ENCODE measurements around the gene UBL4A. TPM values are rescaled to one million over a fixed set of nuclear protein-coding genes. Genes with fewer than 3 reads are reported as not detected.

The UBL4A gene
- total and polyA plus RNA-seq, 9 of the 15 experiments (the other 6 are each of a cell fraction or from before 2014, with no cell fraction given), result 15.2 to 140 (median 100) TPM

DNA sequence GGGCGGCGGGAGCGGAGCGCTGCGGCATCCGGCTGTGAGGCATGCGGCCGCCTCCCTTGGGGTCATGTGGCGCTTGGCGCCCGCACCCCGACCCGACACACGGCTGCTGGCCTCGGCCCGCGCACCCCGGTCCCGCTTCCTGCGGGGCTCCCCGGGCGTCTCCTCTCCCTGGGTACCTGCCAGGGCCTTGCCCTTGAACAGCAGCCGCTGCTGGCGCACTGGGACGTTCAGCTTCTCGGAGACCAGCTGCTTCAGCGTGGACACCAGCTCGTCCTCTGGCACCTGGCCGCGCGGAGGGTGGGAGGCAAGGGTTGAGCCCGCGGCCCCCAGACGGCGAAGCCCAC, 391 bp downstream of the UBL4A start:
- ChIA-PET POLR2A (interaction anchor here (0.7 to 2.1 kb wide), 4 partner anchors 9 to 88 kb away, joined by 3 to 10 read pairs (median 6); partner anchors contain the start of gene RPL10), CTCF (ENCODE audit: low intra/inter-chr PET ratio) (no interaction called here)
- no peaks in the 10 kb centered on the region for H3K9me1 ChIP-seq (ENCODE audit: control insufficient read depth, insufficient read depth, low read length)
- ATAC-seq (peak; percentile 1; the same call in 1 of the 3 replicates), FAIRE-seq (no peak), DNase-seq (ENCODE audit: extremely low read depth in 1 of 4, low spot score in 3 of 4) (peak in 2 of 4 experiments; percentile 27 to 35)
- no peaks in the 10 kb centered on the region for H3K27me3 ChIP-seq (ENCODE audit: control insufficient read depth in 2 of 2, insufficient read depth in 2 of 2, low read length in 2 of 2)
- intact Hi-C loops (cut with micrococcal nuclease) (loop anchor here (5.0 kb wide), 1 partner anchor 89 kb away; the partner anchor contains the start of gene RPL10), in situ Hi-C loops (cut with MboI) (no loop called here)
- H3K4me2 ChIP-seq (ENCODE audit: insufficient read depth, low read length), result peak overlapping the region; percentile 91
- H3K4me3 ChIP-seq, result peak overlapping the region; percentile 83
- peaks cover 44 to 87% of the 10 kb centered on the region in 2 experiments for H3K4me1 ChIP-seq (replicated peaks in 1 of 2; ENCODE audit: control insufficient read depth in 2 of 2, insufficient read depth in 2 of 2, low read length in 2 of 2)
- H3K9me3 ChIP-seq (replicated peaks; ENCODE audit: control insufficient read depth, insufficient read depth, low read depth, low read length), result no peaks in the 10 kb centered on the region
- peaks cover 50% of the 10 kb centered on the region for H3K36me3 ChIP-seq (ENCODE audit: control insufficient read depth, insufficient read depth, low read length)
- H3K27ac ChIP-seq (ENCODE audit: extremely low read depth, low read depth, low read length), result peak overlapping the region; percentile 87
- H3K79me2 ChIP-seq (ENCODE audit: control insufficient read depth, insufficient read depth, low read length), result peaks cover 67% of the 10 kb centered on the region
- 2% methylated on average over 17 of the region's 35 CpGs for WGBS (ENCODE audit: insufficient coverage, low coverage, missing lambda C conversion rate)
- H3K9ac ChIP-seq (ENCODE audit: insufficient read depth in 1 of 2, low read depth in 2 of 2, low read length in 2 of 2), result peak overlapping the region; percentile 84 to 97
- BruUV-seq (replicated peaks), result no TSS peak
- H4K20me1 ChIP-seq (replicated peaks; ENCODE audit: control insufficient read depth, insufficient read depth, low read length), result peaks cover 7% of the 10 kb centered on the region; the same call in 1 of the 2 replicates
- H2AFZ ChIP-seq (ENCODE audit: low read depth, low read length), result no peak overlapping the region
- TF ChIP-seq KDM4B (IDR thresholded peaks at IDR 0.05; ENCODE audit: borderline replicate concordance in 2 of 2, low read depth in 1 of 2), result no peak
- peak; percentile 55 for TF ChIP-seq FIP1L1 (IDR thresholded peaks at IDR 0.05; ENCODE audit: low read depth, low read length, poor library complexity, severe bottlenecking)
- no peak for TF ChIP-seq E2F3 (CRISPR knock-in tag; IDR thresholded peaks at IDR 0.05)
- TF ChIP-seq TRIM28 (IDR thresholded peaks at IDR 0.05), result no peak
- peak; percentile 45 for TF ChIP-seq RBBP5 (IDR thresholded peaks at IDR 0.05; ENCODE audit: borderline replicate concordance, insufficient read depth, low read length, poor library complexity, severe bottlenecking)
- peak; percentile 47; the same call in 1 of the 2 replicates for TF ChIP-seq KDM2B (CRISPR knock-in tag; IDR thresholded peaks at IDR 0.05)
- TF ChIP-seq SMAD4 (CRISPR knock-in tag; conservative IDR thresholded peaks at IDR 0.05), result peak; percentile 45; the same call in 1 of the 2 replicates
- TF ChIP-seq, protein P1, sequence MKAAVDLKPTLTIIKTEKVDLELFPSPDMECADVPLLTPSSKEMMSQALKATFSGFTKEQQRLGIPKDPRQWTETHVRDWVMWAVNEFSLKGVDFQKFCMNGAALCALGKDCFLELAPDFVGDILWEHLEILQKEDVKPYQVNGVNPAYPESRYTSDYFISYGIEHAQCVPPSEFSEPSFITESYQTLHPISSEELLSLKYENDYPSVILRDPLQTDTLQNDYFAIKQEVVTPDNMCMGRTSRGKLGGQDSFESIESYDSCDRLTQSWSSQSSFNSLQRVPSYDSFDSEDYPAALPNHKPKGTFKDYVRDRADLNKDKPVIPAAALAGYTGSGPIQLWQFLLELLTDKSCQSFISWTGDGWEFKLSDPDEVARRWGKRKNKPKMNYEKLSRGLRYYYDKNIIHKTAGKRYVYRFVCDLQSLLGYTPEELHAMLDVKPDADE (conservative IDR thresholded peaks at IDR 0.05; ENCODE audit: control insufficient read depth, low read depth, low read length), result 0 out of 2 replicates have a peak, but pooled peaks have one; percentile 19
- TF ChIP-seq, protein P2, sequence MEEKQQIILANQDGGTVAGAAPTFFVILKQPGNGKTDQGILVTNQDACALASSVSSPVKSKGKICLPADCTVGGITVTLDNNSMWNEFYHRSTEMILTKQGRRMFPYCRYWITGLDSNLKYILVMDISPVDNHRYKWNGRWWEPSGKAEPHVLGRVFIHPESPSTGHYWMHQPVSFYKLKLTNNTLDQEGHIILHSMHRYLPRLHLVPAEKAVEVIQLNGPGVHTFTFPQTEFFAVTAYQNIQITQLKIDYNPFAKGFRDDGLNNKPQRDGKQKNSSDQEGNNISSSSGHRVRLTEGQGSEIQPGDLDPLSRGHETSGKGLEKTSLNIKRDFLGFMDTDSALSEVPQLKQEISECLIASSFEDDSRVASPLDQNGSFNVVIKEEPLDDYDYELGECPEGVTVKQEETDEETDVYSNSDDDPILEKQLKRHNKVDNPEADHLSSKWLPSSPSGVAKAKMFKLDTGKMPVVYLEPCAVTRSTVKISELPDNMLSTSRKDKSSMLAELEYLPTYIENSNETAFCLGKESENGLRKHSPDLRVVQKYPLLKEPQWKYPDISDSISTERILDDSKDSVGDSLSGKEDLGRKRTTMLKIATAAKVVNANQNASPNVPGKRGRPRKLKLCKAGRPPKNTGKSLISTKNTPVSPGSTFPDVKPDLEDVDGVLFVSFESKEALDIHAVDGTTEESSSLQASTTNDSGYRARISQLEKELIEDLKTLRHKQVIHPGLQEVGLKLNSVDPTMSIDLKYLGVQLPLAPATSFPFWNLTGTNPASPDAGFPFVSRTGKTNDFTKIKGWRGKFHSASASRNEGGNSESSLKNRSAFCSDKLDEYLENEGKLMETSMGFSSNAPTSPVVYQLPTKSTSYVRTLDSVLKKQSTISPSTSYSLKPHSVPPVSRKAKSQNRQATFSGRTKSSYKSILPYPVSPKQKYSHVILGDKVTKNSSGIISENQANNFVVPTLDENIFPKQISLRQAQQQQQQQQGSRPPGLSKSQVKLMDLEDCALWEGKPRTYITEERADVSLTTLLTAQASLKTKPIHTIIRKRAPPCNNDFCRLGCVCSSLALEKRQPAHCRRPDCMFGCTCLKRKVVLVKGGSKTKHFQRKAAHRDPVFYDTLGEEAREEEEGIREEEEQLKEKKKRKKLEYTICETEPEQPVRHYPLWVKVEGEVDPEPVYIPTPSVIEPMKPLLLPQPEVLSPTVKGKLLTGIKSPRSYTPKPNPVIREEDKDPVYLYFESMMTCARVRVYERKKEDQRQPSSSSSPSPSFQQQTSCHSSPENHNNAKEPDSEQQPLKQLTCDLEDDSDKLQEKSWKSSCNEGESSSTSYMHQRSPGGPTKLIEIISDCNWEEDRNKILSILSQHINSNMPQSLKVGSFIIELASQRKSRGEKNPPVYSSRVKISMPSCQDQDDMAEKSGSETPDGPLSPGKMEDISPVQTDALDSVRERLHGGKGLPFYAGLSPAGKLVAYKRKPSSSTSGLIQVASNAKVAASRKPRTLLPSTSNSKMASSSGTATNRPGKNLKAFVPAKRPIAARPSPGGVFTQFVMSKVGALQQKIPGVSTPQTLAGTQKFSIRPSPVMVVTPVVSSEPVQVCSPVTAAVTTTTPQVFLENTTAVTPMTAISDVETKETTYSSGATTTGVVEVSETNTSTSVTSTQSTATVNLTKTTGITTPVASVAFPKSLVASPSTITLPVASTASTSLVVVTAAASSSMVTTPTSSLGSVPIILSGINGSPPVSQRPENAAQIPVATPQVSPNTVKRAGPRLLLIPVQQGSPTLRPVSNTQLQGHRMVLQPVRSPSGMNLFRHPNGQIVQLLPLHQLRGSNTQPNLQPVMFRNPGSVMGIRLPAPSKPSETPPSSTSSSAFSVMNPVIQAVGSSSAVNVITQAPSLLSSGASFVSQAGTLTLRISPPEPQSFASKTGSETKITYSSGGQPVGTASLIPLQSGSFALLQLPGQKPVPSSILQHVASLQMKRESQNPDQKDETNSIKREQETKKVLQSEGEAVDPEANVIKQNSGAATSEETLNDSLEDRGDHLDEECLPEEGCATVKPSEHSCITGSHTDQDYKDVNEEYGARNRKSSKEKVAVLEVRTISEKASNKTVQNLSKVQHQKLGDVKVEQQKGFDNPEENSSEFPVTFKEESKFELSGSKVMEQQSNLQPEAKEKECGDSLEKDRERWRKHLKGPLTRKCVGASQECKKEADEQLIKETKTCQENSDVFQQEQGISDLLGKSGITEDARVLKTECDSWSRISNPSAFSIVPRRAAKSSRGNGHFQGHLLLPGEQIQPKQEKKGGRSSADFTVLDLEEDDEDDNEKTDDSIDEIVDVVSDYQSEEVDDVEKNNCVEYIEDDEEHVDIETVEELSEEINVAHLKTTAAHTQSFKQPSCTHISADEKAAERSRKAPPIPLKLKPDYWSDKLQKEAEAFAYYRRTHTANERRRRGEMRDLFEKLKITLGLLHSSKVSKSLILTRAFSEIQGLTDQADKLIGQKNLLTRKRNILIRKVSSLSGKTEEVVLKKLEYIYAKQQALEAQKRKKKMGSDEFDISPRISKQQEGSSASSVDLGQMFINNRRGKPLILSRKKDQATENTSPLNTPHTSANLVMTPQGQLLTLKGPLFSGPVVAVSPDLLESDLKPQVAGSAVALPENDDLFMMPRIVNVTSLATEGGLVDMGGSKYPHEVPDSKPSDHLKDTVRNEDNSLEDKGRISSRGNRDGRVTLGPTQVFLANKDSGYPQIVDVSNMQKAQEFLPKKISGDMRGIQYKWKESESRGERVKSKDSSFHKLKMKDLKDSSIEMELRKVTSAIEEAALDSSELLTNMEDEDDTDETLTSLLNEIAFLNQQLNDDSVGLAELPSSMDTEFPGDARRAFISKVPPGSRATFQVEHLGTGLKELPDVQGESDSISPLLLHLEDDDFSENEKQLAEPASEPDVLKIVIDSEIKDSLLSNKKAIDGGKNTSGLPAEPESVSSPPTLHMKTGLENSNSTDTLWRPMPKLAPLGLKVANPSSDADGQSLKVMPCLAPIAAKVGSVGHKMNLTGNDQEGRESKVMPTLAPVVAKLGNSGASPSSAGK (IDR thresholded peaks at IDR 0.05), result peak; percentile 81
